Panc1 (cell line): ENCODE measurements around the gene TMED6.

ENCODE experiments used
- CTCF ChIP-seq: fragments of 450-650 bp; IDR thresholded peaks from 2 replicates; pipeline ENCODE4 v1.5.1; 2017; ENCODE audit warnings: mild to moderate bottlenecking
- POLR2AphosphoS5 ChIP-seq: IDR thresholded peaks from 2 replicates; pipeline ENCODE4 v1.6.1; 2012; ENCODE audit warnings: mild to moderate bottlenecking, low read depth, low read length, moderate library complexity
- REST ChIP-seq, 2 experiments: IDR thresholded peaks; 2 replicates each; pipeline ENCODE4 v1.6.1; 2011 to 2012; ENCODE audit warnings: low read depth in 2 of 2, control low read depth in 1 of 2, low read length in 1 of 2, mild to moderate bottlenecking in 1 of 2, moderate library complexity in 1 of 2; ENCODE audit not compliant: insufficient read depth in 1 of 2
- SIN3A ChIP-seq: IDR thresholded peaks from 2 replicates; pipeline ENCODE4 v1.6.1; 2012; ENCODE audit warnings: low read depth, mild to moderate bottlenecking, low read length, moderate library complexity, borderline replicate concordance; ENCODE audit not compliant: insufficient read depth
- TCF7L2 ChIP-seq: IDR thresholded peaks from 2 replicates; pipeline ENCODE4 v1.6.1; 2011; ENCODE audit warnings: mild to moderate bottlenecking, low read depth, low read length, inconsistent platforms

- TF ChIP-seq CTCF (no peak), TCF7L2 (no peak), SIN3A (no peak), POLR2AphosphoS5 (no peak), REST (IDR thresholded peaks at IDR 0.05; ENCODE audit: insufficient read depth in 1 of 2, low read depth in 2 of 2, low read length in 1 of 2) (no peak)
Observed at GRCh38 chr16:69373019-69373418, 21.4 kb upstream of the TMED6 start.
